Mesendoderm (in vitro differentiated cells): ENCODE measurements around the gene DNAJA4.

ENCODE experiments used
- DNase-seq: peaks from one replicate; pipeline ENCODE4 v3.0.0; 2013
- H2AK5ac ChIP-seq: 2 replicates; pipeline ENCODE4 v1.6.1; 2013; ENCODE audit warnings: low read length, inconsistent platforms
- H2BK120ac ChIP-seq: 2 replicates; pipeline ENCODE4 v1.6.1; 2013; ENCODE audit warnings: low read depth, mild to moderate bottlenecking, low read length, moderate library complexity, mixed read lengths
- H2BK15ac ChIP-seq: replicated peaks from 2 replicates; pipeline ENCODE4 v1.6.1; 2013; ENCODE audit warnings: low read depth, mild to moderate bottlenecking, moderate library complexity
- H2BK5ac ChIP-seq: 2 replicates; pipeline ENCODE4 v1.6.1; 2013; ENCODE audit warnings: low read length, inconsistent platforms
- H3K18ac ChIP-seq: 2 replicates; pipeline ENCODE4 v1.6.1; 2013; ENCODE audit warnings: mild to moderate bottlenecking, low read length, mixed read lengths
- H3K23ac ChIP-seq: one replicate; pipeline ENCODE4 v1.6.1; 2013; ENCODE audit warnings: low read length
- H3K27ac ChIP-seq: 2 replicates; pipeline ENCODE4 v1.5.1; 2013; ENCODE audit warnings: low read depth, mild to moderate bottlenecking, inconsistent platforms, low read length, moderate library complexity
- H3K27me3 ChIP-seq: 2 replicates; pipeline ENCODE4 v1.6.1; 2013; ENCODE audit warnings: low read length, control low read depth, mild to moderate bottlenecking, inconsistent platforms; ENCODE audit not compliant: insufficient read depth, poor library complexity
- H3K36me3 ChIP-seq: 2 replicates; pipeline ENCODE4 v1.6.1; 2013; ENCODE audit warnings: low read length, inconsistent platforms; ENCODE audit not compliant: control insufficient read depth, insufficient read depth
- H3K4ac ChIP-seq: one replicate; pipeline ENCODE4 v1.6.1; 2013; ENCODE audit warnings: low read depth, mild to moderate bottlenecking, low read length, moderate library complexity
- H3K4me1 ChIP-seq: 2 replicates; pipeline ENCODE4 v1.6.1; 2013; ENCODE audit warnings: low read depth, low read length, inconsistent platforms; ENCODE audit not compliant: control insufficient read depth
- H3K4me2 ChIP-seq: 2 replicates; pipeline ENCODE4 v1.6.1; 2013; ENCODE audit warnings: low read length
- H3K4me3 ChIP-seq: 2 replicates; pipeline ENCODE4 v1.5.1; 2013; ENCODE audit warnings: mild to moderate bottlenecking, low read length
- H3K56ac ChIP-seq: one replicate; pipeline ENCODE4 v1.6.1; 2013; ENCODE audit warnings: low read length
- H3K79me1 ChIP-seq: 2 replicates; pipeline ENCODE4 v1.6.1; 2013; ENCODE audit warnings: low read length, inconsistent platforms
- H3K79me2 ChIP-seq: 2 replicates; pipeline ENCODE4 v1.6.1; 2013; ENCODE audit warnings: mild to moderate bottlenecking, low read length; ENCODE audit not compliant: control insufficient read depth, insufficient read depth
- H3K9ac ChIP-seq: 2 replicates; pipeline ENCODE4 v1.6.1; 2013; ENCODE audit warnings: low read length, inconsistent platforms
- H4K5ac ChIP-seq: one replicate; pipeline ENCODE4 v1.6.1; 2013; ENCODE audit warnings: low read length
- H4K8ac ChIP-seq: one replicate; pipeline ENCODE4 v1.6.1; 2013; ENCODE audit warnings: low read depth, mild to moderate bottlenecking, control low read depth, low read length, moderate library complexity
- WGBS: extraction: QIAGEN DNeasy Blood & Tissue Kit; methylation state at CpG from one replicate; pipeline ENCODE4 v1.1.7; 2013; ENCODE audit warnings: low lambda C conversion rate, missing lambda C conversion rate; ENCODE audit not compliant: insufficient coverage; ENCODE audit errors: extremely low coverage; 5-methylcytosine and 5-hydroxymethylcytosine counted together

The DNAJA4 gene

GRCh38 chr15:78257681-78258080, 6.7 kb upstream of the DNAJA4 start:
- no peak overlapping the region for H2BK5ac ChIP-seq
- no peak overlapping the region for H3K23ac ChIP-seq
- H3K56ac ChIP-seq, result no peak overlapping the region
- H3K18ac ChIP-seq, result no peak overlapping the region
- no peak overlapping the region for H2BK120ac ChIP-seq
- H3K4me2 ChIP-seq, result no peak overlapping the region
- H3K27me3 ChIP-seq, result no peaks in the 10 kb centered on the region
- H3K79me1 ChIP-seq, result no peaks in the 10 kb centered on the region
- no peaks in the 10 kb centered on the region for H3K36me3 ChIP-seq
- H3K4me3 ChIP-seq, result no peak overlapping the region
- no peak overlapping the region for H2BK15ac ChIP-seq
- no peak overlapping the region for H4K8ac ChIP-seq
- H3K4ac ChIP-seq, result no peak overlapping the region
- no peak overlapping the region for H3K9ac ChIP-seq
- DNase-seq, result no peak
- no peaks in the 10 kb centered on the region for H3K79me2 ChIP-seq
- H3K27ac ChIP-seq, result no peak overlapping the region
- WGBS, result no CpG with 5 or more reads among the region's 3 CpGs
- H4K5ac ChIP-seq, result no peak overlapping the region
- H3K4me1 ChIP-seq, result no peaks in the 10 kb centered on the region
- no peak overlapping the region for H2AK5ac ChIP-seq

GRCh38 chr15:78259232-78259631, 5.1 kb upstream of the DNAJA4 start:
- no peak overlapping the region for H2AK5ac ChIP-seq
- no peak overlapping the region for H3K18ac ChIP-seq
- H2BK15ac ChIP-seq, result no peak overlapping the region
- H2BK5ac ChIP-seq, result no peak overlapping the region
- no peak overlapping the region for H3K27ac ChIP-seq
- DNase-seq, result no peak
- H3K56ac ChIP-seq, result no peak overlapping the region
- H4K5ac ChIP-seq, result no peak overlapping the region
- H3K23ac ChIP-seq, result no peak overlapping the region
- no peaks in the 10 kb centered on the region for H3K36me3 ChIP-seq
- H3K4me3 ChIP-seq, result no peak overlapping the region
- H3K27me3 ChIP-seq, result no peaks in the 10 kb centered on the region
- no peak overlapping the region for H3K4ac ChIP-seq
- H3K79me2 ChIP-seq, result no peaks in the 10 kb centered on the region
- no peak overlapping the region for H2BK120ac ChIP-seq
- H3K4me1 ChIP-seq, result no peaks in the 10 kb centered on the region
- H3K79me1 ChIP-seq, result no peaks in the 10 kb centered on the region
- H3K4me2 ChIP-seq, result no peak overlapping the region
- H3K9ac ChIP-seq, result no peak overlapping the region
- WGBS, result no CpG with 5 or more reads among the region's 3 CpGs
- H4K8ac ChIP-seq, result no peak overlapping the region

GRCh38 chr15:78260489-78260888, 3.9 kb upstream of the DNAJA4 start:
- Histone ChIP-seq H3K4ac (no peak overlapping the region), H3K27me3 (no peaks in the 10 kb centered on the region), H2BK120ac (no peak overlapping the region), H4K5ac (no peak overlapping the region), H2BK15ac (no peak overlapping the region), H3K56ac (no peak overlapping the region), H2BK5ac (no peak overlapping the region), H3K4me2 (no peak overlapping the region), H3K36me3 (no peaks in the 10 kb centered on the region), H3K4me1 (no peaks in the 10 kb centered on the region), H4K8ac (no peak overlapping the region), H3K9ac (no peak overlapping the region), H3K79me2 (no peaks in the 10 kb centered on the region), H3K18ac (no peak overlapping the region), H3K79me1 (no peaks in the 10 kb centered on the region), H3K4me3 (no peak overlapping the region), H3K27ac (no peak overlapping the region), H3K23ac (no peak overlapping the region), H2AK5ac (no peak overlapping the region)
- WGBS, result no CpG with 5 or more reads among the region's 2 CpGs
- DNase-seq, result no peak

GRCh38 chr15:78261062-78261461, 3.3 kb upstream of the DNAJA4 start:
- WGBS, result no CpG with 5 or more reads among the region's 3 CpGs
- Histone ChIP-seq H3K18ac (no peak overlapping the region), H3K27me3 (no peaks in the 10 kb centered on the region), H3K4me3 (no peak overlapping the region), H3K23ac (no peak overlapping the region), H2BK15ac (no peak overlapping the region), H3K56ac (no peak overlapping the region), H3K79me1 (no peaks in the 10 kb centered on the region), H4K5ac (no peak overlapping the region), H3K4me2 (no peak overlapping the region), H2BK120ac (no peak overlapping the region), H3K79me2 (no peaks in the 10 kb centered on the region), H3K9ac (no peak overlapping the region), H3K27ac (no peak overlapping the region), H3K4ac (no peak overlapping the region), H3K36me3 (no peaks in the 10 kb centered on the region), H3K4me1 (no peaks in the 10 kb centered on the region), H4K8ac (no peak overlapping the region), H2BK5ac (no peak overlapping the region), H2AK5ac (no peak overlapping the region)
- no peak for DNase-seq

GRCh38 chr15:78263351-78263781, 996 bp upstream of the DNAJA4 start:
- H3K23ac ChIP-seq, result no peak overlapping the region
- H4K8ac ChIP-seq, result no peak overlapping the region
- H3K79me1 ChIP-seq, result no peaks in the 10 kb centered on the region
- no peak overlapping the region for H2BK5ac ChIP-seq
- WGBS, result no CpG with 5 or more reads among the region's 7 CpGs
- no peak overlapping the region for H3K56ac ChIP-seq
- H3K4ac ChIP-seq, result no peak overlapping the region
- no peak overlapping the region for H3K4me2 ChIP-seq
- no peak overlapping the region for H3K9ac ChIP-seq
- no peak for DNase-seq
- no peaks in the 10 kb centered on the region for H3K36me3 ChIP-seq
- no peak overlapping the region for H3K18ac ChIP-seq
- H3K27ac ChIP-seq, result no peak overlapping the region
- no peaks in the 10 kb centered on the region for H3K79me2 ChIP-seq
- no peaks in the 10 kb centered on the region for H3K27me3 ChIP-seq
- no peak overlapping the region for H3K4me3 ChIP-seq
- H2BK15ac ChIP-seq, result no peak overlapping the region
- no peak overlapping the region for H2BK120ac ChIP-seq
- no peak overlapping the region for H2AK5ac ChIP-seq
- H3K4me1 ChIP-seq, result no peaks in the 10 kb centered on the region
- H4K5ac ChIP-seq, result no peak overlapping the region

GRCh38 chr15:78263907-78264303, 457 bp upstream of the DNAJA4 start:
- Histone ChIP-seq H2BK15ac (no peak overlapping the region), H3K56ac (no peak overlapping the region), H3K27me3 (no peaks in the 10 kb centered on the region), H3K27ac (no peak overlapping the region), H3K4me2 (no peak overlapping the region), H3K9ac (no peak overlapping the region), H2BK5ac (no peak overlapping the region), H3K79me2 (no peaks in the 10 kb centered on the region), H3K4me3 (no peak overlapping the region), H4K5ac (no peak overlapping the region), H4K8ac (no peak overlapping the region), H3K79me1 (no peaks in the 10 kb centered on the region), H2AK5ac (no peak overlapping the region), H3K36me3 (no peaks in the 10 kb centered on the region), H3K4ac (no peak overlapping the region), H3K23ac (no peak overlapping the region), H2BK120ac (no peak overlapping the region), H3K18ac (no peak overlapping the region), H3K4me1 (no peaks in the 10 kb centered on the region)
- no CpG with 5 or more reads among the region's 23 CpGs for WGBS
- DNase-seq, result no peak
